Esophagus squamous epithelium (tissue), 5 donors: ENCODE measurements around the gene PRDM11. TPM values are rescaled to one million over a fixed set of nuclear protein-coding genes. Genes with fewer than 3 reads are reported as not detected.
A peak's percentile ranks its signal among the peaks of the same experiment; 100 is the strongest.

ENCODE experiments used
- DNase-seq: peaks from one replicate; lab custom pipeline; 2025; lab: John Stamatoyannopoulos, UW
- H3K27ac ChIP-seq, 4 donors: fragments of 200-600 bp; sonication (generic); one replicate each; pipeline ENCODE4 v1.5.1; 2016 to 2019; ENCODE audit warnings: mild to moderate bottlenecking in 1 of 4
- H3K27me3 ChIP-seq, 4 donors: fragments of 200-600 bp; sonication (generic); 1 replicate in 3 of 4; 2 replicates in 1 of 4; pipeline versions ENCODE4 v1.5.1 to v1.6.0; 2017 to 2021; ENCODE audit warnings: antibody characterized with exemption in 1 of 4
- H3K36me3 ChIP-seq, 3 donors: fragments of 200-600 bp; sonication (generic); one replicate each; pipeline ENCODE4 v1.5.1; 2016 to 2019
- H3K4me1 ChIP-seq, 3 donors: fragments of 200-600 bp; sonication (generic); one replicate each; pipeline ENCODE4 v1.5.1; 2017 to 2019
- H3K4me3 ChIP-seq, 4 donors: fragments of 200-600 bp; sonication (generic); 1 replicate in 3 of 4; 2 replicates in 1 of 4; pipeline ENCODE4 v1.5.1; 2016 to 2019; ENCODE audit warnings: mild to moderate bottlenecking in 2 of 4, moderate library complexity in 1 of 4
- H3K9me3 ChIP-seq, 3 donors: fragments of 200-600 bp; sonication (generic); one replicate each; pipeline ENCODE4 v1.5.1; 2016 to 2019
- CTCF ChIP-seq, 6 experiments: fragments of 450-650 bp in 4 of 6; fragments of 200-600 bp in 2 of 6; sonication (generic) in 2 of 6; IDR thresholded peaks; one replicate each; pipeline ENCODE4 v1.5.1; 2016 to 2019; ENCODE audit warnings: antibody characterized with exemption in 6 of 6, mild to moderate bottlenecking in 4 of 6, moderate library complexity in 4 of 6
- POLR2A ChIP-seq, 4 donors: fragments of 450-650 bp; IDR thresholded peaks; one replicate each; pipeline ENCODE4 v1.6.1; 2017; ENCODE audit warnings: antibody characterized with exemption in 4 of 4, mild to moderate bottlenecking in 4 of 4, moderate library complexity in 3 of 4
- WGBS, 2 donors: methylation state at CpG; one replicate each; pipeline ENCODE4 v1.1.5; 2018; 5-methylcytosine and 5-hydroxymethylcytosine counted together
- intact Hi-C: fragments of 100-400 bp; cut with DNase I; formaldehyde crosslinking; loops from one replicate; pipeline ENCODE4 v1.15.0; 2022
- total RNA-seq, 4 donors: library from RNA; depleted of rRNA; stranded (reverse); fragments of >200 nt; gene quantifications; one replicate each; pipeline ENCODE4 v1.1.0, GENCODE V29; 2016
- donor health status: DM: yes; HTN: yes; CAD: no.

Gene PRDM11
- total RNA-seq, 4 donors from 2014 or later = 3.9 to 13.9 (median 5.1) TPM

GRCh38 chr11:45250035-45250718 is 103.7 kb downstream of the PRDM11 start:
- H3K4me1 ChIP-seq = no peaks in the 10 kb centered on the region
- TF ChIP-seq CTCF (IDR thresholded peaks at IDR 0.05) = no peak
- TF ChIP-seq POLR2A (IDR thresholded peaks at IDR 0.05) = no peak
- intact Hi-C loops = no loop called here
- H3K36me3 ChIP-seq = no peaks in the 10 kb centered on the region
- H3K27ac ChIP-seq = no peak overlapping the region
- no peaks in the 10 kb centered on the region for H3K9me3 ChIP-seq
- 38 to 50% methylated on average over 2 to 3 of the region's 3 CpGs for WGBS, 2 donors
- H3K4me3 ChIP-seq = no peak overlapping the region
- H3K27me3 ChIP-seq = peaks cover 0 to 27% (median 0%) of the 10 kb centered on the region in 4 donors
- no peak for DNase-seq

DNA sequence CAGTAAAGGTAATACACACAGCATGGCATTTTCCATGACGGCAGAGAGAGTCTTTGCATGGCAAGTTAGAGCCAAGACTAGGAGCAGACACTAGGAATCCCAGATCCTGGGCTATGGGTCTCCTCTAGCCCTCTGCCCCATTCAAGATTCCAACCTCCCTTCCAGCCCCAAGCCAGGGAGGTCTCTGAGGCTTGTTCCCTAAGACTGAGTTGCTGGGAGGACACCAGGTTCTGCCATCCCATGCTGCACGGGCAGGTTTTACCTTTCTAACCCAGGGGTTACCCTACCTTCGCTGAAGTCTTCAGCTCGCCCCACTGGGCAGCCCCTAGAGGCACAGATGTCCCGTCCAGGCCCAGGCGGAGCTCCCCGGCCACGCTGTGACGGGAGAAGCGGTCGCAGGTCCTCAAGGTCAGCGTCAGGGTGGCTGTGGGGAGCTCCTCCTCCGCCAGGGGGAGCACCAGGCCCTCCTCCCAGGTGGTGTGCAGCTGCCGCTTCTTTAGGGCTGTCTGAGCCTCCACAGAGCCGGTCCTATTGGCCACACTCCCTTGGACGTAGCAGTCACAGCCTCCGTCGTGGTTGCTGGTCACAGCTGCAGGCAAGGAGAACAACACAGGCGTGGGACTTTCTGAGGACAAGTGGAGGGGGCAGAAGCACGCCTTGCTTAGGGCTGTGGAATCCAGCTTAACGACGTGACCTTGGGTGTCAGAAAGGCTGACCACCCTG is 105.9 kb downstream of the PRDM11 start:
- H3K9me3 ChIP-seq = no peaks in the 10 kb centered on the region
- no peak overlapping the region for H3K27ac ChIP-seq
- no peaks in the 10 kb centered on the region for H3K4me1 ChIP-seq
- 50 to 74% methylated on average over 2 to 6 of the region's 22 CpGs for WGBS, 2 donors
- intact Hi-C loops = no loop called here
- peaks cover 0 to 28% (median 0%) of the 10 kb centered on the region in 4 donors for H3K27me3 ChIP-seq
- TF ChIP-seq CTCF (IDR thresholded peaks at IDR 0.05) (peak in 5 of 6 experiments; percentile 31 to 70 (median 53)), POLR2A (IDR thresholded peaks at IDR 0.05) (no peak)
- no peak for DNase-seq
- H3K4me3 ChIP-seq = no peak overlapping the region
- H3K36me3 ChIP-seq = no peaks in the 10 kb centered on the region

- H3K4me1 ChIP-seq = no peaks in the 10 kb centered on the region
- H3K36me3 ChIP-seq = no peaks in the 10 kb centered on the region
- DNase-seq = no peak
- peaks cover 0 to 28% (median 0%) of the 10 kb centered on the region in 4 donors for H3K27me3 ChIP-seq
- no peaks in the 10 kb centered on the region for H3K9me3 ChIP-seq
- H3K4me3 ChIP-seq = no peak overlapping the region
- intact Hi-C loops = no loop called here
- TF ChIP-seq POLR2A (IDR thresholded peaks at IDR 0.05) (no peak), CTCF (IDR thresholded peaks at IDR 0.05) (no peak)
- WGBS, 2 donors = 46 to 61% methylated on average over 3 of the region's 3 CpGs
- H3K27ac ChIP-seq = no peak overlapping the region
These were observed 106.4 kb downstream of the PRDM11 start for GRCh38 chr11:45252877-45253276.

GRCh38 chr11:45253640-45254039 is 107.2 kb downstream of the PRDM11 start:
- DNase-seq = no peak
- intact Hi-C loops = no loop called here
- Histone ChIP-seq H3K27me3 (peaks cover 0 to 36% (median 0%) of the 10 kb centered on the region in 4 donors), H3K9me3 (no peaks in the 10 kb centered on the region), H3K4me3 (no peak overlapping the region), H3K27ac (no peak overlapping the region), H3K36me3 (no peaks in the 10 kb centered on the region), H3K4me1 (no peaks in the 10 kb centered on the region)
- TF ChIP-seq POLR2A (IDR thresholded peaks at IDR 0.05) (no peak), CTCF (IDR thresholded peaks at IDR 0.05) (no peak)
- WGBS, 2 donors = 76 to 77% methylated on average over 8 to 9 of the region's 9 CpGs

- no peak overlapping the region for H3K4me3 ChIP-seq
- no peaks in the 10 kb centered on the region for H3K36me3 ChIP-seq
- DNase-seq = no peak
- no peak for TF ChIP-seq CTCF (IDR thresholded peaks at IDR 0.05)
- no peak for TF ChIP-seq POLR2A (IDR thresholded peaks at IDR 0.05)
- no peak overlapping the region for H3K27ac ChIP-seq
- peaks cover 0 to 40% (median 0%) of the 10 kb centered on the region in 4 donors for H3K27me3 ChIP-seq
- no peaks in the 10 kb centered on the region for H3K9me3 ChIP-seq
- H3K4me1 ChIP-seq = no peaks in the 10 kb centered on the region
- 80 to 89% methylated on average over 2 to 3 of the region's 4 CpGs for WGBS, 2 donors
- intact Hi-C loops = no loop called here
These were observed 107.6 kb downstream of the PRDM11 start for GRCh38 chr11:45254070-45254469.
